ENCODE results near the gene RAPGEF1.
"Not testable (repeated sequence)": the region's sequence is repeated elsewhere in the genome, so short reads cannot be mapped to it uniquely, and the experiment has no call there.

The RAPGEF1 gene

DNA sequence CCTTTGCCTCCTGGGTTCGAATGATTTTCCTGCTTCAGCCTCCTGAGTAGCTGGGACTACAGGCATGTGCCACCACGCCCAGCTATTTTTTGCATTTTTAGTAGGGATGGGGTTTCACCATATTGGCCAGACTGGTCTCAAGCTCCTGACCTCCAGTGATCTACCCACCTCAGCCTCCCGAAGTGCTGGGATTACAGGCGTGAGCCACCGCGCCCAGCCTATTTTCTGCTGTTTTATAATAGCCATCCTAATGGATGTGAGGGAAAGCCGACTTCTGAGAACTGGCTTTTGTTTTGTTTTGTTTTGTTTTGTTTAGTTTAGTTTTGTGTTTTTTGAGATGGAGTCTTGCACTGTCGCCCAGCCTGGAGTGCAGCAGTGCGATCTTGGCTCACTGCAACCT, 13.9 kb upstream of the RAPGEF1 start:
- not testable (repeated sequence) for DNase-seq (ENCODE audit: low read depth in 2 of 3, low spot score in 1 of 3)

DNA sequence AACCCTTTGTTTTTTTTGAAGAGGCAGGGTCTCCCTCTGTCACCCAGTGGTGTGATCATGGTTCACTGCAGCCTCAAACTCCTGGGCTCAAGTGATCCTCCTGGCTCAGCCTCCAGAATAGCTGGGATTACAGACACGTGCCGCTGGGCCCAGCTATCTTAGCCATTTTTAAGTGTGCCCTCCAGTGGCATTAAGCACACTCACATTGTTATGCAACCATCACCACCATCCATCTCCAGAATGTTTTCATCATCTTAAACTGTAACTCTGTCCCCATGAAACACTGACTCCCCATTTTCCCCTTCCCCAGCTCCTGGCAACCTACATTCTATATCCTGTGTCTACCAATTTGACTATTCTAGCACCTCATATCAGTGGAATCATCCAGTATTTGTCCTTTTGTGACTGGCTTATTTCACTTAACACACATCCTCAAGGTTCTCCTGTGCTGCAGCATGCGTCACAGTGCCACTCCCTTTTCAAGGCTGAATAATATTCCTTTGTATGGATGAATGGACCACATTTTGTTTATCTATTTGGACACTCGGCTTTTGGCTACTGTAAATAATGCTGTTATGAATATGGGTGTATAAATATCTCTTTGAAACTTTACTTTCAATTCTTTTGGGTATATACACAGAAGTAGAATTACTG, 12.5 kb upstream of the RAPGEF1 start:
- no peak for DNase-seq (ENCODE audit: low read depth in 2 of 3, low spot score in 1 of 3)

DNA sequence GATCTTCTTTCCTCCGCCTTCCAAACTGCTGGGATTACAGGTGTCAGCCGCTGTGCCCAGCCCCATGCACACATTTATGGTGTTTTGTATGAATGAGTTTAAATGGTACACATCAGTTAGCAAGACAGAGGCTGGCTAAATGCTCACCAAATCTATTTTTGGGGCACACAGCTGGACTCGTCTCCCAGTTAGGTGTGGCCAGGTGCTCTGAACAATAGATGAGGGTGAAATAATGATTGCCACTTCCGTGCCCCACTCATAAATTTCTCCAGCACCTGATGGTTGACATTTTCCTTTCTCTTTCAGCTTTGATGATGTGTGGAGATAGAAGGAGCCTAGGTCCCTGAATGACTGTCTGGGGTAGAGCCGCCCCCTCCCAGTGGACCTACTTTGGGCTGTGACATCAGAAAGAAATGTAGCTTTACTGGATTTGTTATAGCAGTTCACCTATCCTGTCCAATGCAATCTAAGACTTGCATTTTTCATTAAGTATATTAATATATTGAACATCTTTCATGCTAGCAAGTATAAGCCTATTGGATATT, 8.6 kb upstream of the RAPGEF1 start:
- no peak for DNase-seq (ENCODE audit: low read depth in 2 of 3, low spot score in 1 of 3)

DNA sequence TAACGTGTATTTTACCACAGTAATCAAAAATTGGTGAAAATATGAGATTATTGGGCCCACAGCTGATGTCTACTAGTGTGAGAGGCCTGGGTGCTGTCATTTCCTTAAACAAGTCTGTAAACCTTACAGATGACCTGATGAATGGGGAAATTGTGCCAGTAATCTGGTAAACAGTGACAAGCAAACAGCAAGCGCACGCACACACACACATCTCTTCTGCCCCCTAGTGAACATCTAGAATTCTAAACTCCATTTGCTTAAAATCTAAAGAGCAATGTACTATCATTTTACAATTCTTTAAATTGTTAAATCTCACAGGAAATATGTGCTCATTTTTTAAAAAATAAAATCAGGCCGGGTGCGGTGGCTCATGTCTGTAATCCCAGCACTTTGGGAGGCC, 7.5 kb upstream of the RAPGEF1 start:
- no peak for DNase-seq (ENCODE audit: low read depth in 2 of 3, low spot score in 1 of 3)

DNA sequence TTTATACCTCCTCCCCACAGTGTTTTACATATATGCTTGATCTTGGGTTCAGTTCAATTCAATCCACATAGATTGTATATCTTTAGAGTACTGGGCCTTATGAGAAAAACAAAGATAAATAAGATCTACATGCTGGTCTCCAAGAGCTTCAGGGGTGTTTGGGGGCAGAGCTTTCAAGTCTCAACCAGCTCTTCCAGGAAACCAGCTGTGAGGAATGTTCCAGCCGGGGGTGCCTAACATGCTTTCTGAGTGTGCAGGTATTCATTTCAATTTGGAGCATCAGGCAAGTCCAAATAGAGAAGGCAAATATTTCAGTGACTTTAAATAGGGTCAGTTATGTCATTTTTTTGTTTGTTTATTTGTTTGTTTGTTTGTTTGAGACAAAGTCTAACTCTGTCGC, 5.7 kb upstream of the RAPGEF1 start:
- DNase-seq (ENCODE audit: low read depth in 2 of 3, low spot score in 1 of 3) = no peak

DNA sequence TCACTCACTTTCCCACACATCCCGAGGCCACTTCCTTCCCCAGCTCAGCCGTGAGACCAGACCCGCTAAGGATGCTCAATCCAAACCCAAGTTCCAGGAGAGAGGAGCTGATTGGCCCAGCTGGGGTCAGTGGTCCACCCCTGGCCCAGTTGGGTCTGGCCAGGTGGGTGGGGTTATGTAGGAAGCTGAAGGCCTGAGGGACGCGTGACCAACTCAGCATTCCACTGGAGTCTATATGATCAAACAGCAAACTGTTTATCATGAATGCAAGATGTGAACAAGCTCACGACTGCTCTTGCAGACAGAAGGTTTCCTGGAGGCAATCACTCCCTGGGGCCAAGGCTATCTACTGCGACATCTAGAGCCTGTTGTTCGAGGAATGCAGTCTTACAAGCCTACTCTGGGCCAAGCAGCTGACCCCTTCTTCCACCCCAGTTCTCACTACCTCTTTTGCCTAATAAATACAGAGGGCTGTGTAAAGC, 4.9 kb upstream of the RAPGEF1 start:
- DNase-seq (ENCODE audit: low read depth in 2 of 3, low spot score in 1 of 3) = no peak

DNA sequence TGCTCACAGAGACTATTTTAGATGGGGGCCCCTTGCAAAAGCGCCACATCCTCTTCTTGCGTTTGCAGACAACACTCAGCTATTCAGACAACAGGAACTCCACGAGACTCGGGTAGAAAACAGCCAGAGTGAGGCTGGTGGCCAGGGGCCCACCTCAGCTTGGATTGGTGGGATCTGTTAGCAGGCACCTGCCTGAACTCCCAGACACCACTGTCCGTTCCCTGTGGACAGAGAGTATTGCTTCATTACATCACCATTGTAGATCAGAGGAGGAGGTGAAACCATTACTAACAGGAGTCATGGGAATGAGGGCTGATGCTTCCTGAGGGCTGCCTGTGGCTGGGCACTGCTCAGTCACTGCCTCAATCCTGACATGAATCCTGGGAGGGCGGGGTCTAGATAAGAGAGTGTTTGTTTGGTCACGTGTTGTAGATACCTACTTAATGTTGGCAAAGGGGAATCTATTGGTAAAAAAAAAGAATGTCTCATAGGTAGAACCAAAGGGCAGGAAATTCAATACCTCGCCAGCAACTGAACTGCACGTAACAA, 4.4 kb upstream of the RAPGEF1 start:
- no peak for DNase-seq (ENCODE audit: low read depth in 2 of 3, low spot score in 1 of 3)

DNA sequence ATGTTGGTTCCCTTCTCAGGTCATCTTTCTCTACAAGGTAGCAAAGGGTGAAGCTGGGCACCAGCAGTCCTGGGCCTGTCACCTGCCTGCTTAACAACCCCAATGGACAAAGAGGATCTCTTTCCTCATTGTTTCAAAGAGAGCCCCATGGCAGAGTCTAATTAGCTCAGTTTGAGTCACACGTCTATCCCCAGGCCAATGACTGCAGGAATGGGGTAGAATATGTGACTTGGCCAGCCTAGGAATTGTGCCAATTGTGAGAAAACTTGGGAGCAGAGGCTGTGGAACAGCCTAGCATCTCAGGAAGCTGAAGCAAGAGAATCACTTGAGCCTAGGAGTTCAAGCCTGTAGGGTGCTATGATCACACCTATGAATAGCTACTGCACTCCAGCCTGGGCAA, 3.6 kb upstream of the RAPGEF1 start:
- DNase-seq (ENCODE audit: low read depth in 2 of 3, low spot score in 1 of 3) = no peak

DNA sequence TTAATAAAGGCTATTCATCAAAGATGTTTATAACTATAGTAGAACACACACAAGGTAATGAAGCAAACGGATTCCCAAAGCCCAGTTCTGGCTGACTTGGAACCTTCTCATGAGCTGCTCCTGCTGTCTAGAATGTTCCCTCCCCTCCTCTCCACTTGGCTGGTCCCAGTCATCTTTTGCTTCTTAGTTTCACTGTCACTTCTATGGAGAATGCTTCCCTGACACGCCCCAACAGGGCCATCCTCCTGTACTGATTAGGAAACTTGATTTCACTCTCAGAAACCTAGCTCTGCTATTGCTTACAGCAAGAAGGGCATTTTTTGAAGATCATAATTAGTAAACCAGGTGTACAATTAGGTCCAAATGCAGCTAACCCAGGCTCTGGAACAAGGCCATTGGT, 3.2 kb upstream of the RAPGEF1 start:
- DNase-seq (ENCODE audit: low read depth in 2 of 3, low spot score in 1 of 3) = no peak

DNA sequence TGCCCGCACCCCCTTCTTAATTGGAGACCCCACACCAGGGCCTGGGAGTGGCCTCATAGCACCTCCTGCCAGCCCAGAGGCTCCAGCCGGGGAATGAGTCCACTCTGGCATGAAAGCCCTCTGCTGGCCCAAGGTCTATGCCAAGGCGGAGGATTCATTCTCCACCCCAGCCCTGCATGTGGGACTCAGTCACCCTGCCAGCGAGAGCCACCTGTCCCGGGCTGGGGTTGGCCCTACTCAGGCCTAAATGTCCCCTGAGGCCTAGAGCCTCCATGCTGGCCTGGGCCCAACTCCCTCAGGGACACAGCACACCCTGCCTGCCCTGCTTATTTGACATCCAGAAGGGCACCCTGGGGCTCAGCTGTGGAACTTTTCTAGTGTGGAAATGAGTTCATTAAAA, 1.0 kb upstream of the RAPGEF1 start:
- no peak for DNase-seq (ENCODE audit: low read depth in 2 of 3, low spot score in 1 of 3)

DNA sequence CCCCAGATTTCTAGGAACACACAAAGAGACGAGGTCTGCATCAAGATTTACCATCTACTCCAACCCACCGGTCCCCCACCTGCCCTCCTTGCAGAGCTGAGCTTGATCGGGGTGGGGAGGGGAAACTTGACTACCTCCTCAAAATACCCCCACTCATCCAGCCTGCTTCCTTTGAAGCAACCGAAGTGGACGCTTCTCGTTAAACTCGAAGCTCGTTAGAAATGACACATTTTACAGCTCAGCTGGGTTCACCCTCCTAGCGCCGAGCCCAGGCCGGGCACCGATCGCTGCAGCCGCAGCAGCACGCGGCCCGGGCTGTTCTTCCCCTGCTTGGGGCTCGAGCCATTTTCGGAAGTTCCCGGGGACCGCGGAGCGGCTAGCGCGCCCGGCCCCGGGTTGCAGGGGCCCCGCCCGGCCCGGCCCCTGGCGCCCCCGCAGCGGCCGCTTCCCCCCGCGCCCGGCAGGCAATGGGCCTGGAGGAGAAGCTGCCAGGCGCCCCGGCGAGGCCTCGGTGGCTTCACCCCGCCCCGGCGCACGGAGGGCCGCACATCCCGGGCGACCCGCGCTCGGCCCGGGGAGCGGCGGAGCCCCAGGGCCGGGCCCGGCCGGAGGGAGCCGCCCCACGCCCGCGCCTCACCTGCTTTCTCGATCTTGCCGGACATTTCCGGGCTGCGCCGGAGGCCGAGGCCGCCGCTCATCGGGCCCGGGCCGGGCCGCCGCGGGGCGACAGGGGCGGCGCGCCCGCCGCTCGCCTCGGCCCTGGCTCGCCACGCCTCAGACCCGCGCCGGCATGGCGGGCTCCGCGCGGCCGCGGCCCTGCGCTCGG, 530 bp downstream of the RAPGEF1 start:
- no peak for DNase-seq (ENCODE audit: low read depth in 2 of 3, low spot score in 1 of 3)

DNA sequence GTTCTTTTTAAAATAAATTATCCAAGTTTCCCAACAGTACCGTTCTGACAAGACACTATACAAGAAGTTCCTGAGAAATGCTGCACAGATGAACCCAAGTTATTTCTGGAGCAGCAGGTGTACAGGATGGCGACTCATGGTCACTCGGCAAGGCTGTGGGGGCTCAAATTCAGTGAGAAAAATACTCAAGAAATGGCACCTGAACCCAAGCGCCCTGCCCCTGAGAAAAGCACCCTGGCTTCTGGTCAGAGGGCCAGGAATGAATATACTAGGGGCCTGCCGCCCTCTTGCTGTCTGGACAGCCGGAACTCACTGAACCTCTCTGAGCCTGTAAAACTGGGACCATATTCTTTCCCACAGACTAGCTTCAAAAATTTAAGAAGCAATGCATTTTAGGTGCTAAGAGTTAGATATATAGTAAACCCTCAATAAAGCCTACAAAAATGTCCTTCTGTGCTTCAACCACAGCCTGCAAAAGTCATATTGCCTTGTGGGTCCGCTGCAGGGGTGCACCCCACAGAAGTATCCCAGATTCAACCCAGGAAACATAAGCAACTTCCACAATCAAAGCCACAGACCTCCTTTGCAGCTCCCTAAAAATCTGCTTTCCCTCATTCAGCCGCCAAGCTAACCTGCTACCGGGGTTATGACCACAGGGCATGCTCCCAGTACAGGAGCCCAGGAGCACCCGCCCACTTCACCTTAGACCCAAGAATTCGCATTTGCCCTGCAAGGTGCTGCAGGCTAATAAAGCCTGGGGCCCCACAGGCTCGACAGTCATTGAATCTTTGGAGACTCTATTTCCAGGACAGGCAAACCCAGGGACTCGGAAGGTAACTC, 1.4 kb downstream of the RAPGEF1 start:
- no peak for DNase-seq (ENCODE audit: low read depth in 2 of 3, low spot score in 1 of 3)

DNA sequence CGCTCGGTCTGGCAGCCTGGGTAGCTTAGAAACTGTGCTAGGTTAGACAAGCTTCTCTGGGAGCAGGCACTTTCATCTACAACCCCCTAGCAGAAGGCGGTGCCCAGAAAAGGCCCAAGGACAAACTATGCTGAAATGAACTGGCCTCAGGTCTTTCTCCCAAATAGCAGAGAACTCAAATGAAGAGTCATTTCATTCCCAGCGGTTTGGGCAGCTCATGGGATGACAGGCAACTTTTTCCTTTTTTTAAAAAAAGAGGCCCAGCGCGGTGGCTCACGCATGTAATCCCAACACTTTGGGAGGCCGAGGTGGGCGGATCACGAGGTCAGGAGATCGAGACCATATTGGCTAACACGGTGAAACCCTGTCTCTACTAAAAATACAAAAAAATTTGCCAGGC, 2.5 kb downstream of the RAPGEF1 start:
- no peak for DNase-seq (ENCODE audit: low read depth in 2 of 3, low spot score in 1 of 3)

DNA sequence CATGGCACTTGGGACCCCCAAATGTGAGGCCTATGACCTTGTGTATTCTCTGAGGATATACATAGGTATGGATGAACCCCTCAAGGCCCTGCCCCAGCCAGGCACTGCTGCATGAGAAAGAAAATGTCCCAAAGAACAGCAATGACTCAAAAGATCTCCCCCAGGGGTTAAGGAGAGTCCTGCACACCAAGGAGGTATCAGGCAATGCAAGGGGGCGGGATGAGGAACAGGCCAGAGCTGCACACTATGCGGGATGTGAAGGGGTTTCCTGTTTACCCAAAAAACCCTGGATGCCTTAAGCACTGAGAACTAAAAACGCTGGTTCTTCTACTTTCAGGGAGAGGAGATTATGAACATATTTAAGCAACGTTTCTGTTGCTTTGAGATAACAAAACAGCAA, 3.4 kb downstream of the RAPGEF1 start:
- no peak for DNase-seq (ENCODE audit: low read depth in 2 of 3, low spot score in 1 of 3)

DNA sequence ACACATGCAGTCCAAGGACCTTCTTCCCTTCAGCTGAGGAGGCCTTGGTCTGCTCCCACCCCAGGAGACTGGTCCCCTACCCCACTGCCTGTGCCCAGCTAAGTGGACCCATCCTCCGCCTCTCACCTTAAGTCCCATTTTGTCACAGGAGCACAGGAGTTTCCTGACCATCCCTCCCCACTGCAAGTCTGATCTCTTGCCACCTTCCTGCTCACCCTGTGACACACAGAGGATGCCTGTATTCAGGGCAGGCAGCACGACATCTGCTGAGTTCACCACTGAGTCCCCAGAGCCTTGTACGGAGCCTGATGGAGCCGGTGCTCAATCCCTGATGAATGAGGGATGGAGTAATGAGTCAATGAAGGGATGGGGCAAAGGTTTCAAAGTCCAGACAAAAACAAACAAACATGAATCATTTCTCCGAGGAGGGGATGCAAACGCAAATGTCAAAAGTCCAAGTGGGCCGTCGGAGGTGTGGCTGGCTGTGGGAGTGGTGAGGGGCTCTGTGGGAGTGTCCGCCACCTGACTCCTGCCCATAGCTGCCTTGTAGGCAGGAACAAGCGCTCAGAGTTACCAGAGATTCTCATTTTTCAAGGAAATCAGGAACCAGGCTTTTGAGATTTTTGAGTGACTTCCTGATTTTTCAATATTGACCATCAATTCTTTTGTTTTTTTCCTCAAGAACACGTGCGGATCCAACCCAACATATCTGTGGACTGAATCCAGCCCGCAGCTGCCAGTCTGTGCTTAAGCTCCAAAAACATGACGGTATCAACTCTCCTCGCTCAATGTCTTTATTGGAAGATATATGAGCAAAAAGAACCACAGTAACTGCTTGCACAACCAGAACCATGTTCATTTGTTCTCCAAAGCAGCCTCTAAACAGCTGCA, 4.4 kb downstream of the RAPGEF1 start:
- DNase-seq (ENCODE audit: low read depth in 2 of 3, low spot score in 1 of 3) = no peak

DNA sequence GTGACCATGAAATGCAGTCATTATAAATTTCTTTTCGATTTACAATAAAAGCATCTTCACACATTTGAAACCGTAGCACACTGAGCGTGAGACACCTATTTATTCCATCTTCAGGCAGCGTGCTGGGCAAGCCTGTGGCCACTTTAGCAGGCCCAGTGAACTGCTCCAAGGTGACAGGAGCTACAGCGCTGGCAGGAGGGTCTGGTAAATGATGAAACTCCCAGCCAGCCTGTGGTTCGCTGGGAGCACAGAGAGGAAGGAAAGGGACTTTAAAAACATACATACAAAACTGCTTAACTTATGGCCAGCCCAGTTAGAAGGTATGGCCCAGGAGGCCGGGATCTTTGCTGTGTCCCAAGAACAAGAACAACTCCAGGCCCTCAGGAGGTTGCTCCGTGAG, 5.1 kb downstream of the RAPGEF1 start:
- DNase-seq (ENCODE audit: low read depth in 2 of 3, low spot score in 1 of 3) = no peak

DNA sequence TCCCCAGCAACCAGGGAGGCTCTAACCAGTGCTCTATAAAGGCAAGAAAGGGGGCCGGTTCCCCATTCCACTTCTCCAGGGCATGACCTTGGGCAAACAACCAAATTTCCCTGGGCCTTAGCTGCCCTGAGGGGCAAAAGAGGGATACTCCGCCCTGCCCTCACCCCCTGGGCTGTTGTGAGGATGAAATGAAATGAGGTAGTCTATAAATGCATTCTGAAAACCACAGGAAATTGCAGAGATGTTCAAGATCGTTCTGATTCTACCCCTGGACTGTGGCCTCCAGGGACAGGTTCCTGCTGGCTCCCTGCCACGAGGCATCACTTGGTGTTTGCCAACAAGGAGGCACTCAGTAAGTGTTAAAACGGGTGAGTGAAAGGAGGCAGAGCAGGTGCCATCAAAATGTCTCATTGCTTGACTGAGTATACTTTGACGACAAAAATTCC, 5.7 kb downstream of the RAPGEF1 start:
- no peak for DNase-seq (ENCODE audit: low read depth in 2 of 3, low spot score in 1 of 3)

DNA sequence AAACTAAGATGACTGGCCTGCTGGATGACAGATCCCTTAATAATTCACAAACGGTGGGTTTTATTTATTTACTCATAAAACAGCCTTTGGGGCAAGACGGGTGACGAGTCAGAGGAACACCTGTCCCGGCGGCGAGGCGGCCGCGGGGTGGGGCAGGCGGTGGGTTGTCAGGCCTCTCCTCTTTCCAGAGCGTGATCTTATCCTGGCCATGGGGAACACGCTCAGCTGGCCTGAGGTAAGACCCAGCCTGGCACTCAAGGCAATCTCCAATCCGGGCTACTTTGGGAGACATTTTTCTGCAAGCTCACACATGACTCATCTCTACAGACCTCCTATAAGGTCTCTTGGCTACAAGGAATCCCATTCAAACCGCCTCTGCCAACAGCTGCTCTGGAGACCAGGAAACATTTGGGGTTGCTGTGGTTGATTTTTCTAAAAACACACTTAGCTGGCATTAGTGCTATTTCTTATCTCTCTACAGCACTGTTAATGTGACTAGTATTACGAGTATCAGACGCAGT, 6.3 kb downstream of the RAPGEF1 start:
- no peak for DNase-seq (ENCODE audit: low read depth in 2 of 3, low spot score in 1 of 3)

DNA sequence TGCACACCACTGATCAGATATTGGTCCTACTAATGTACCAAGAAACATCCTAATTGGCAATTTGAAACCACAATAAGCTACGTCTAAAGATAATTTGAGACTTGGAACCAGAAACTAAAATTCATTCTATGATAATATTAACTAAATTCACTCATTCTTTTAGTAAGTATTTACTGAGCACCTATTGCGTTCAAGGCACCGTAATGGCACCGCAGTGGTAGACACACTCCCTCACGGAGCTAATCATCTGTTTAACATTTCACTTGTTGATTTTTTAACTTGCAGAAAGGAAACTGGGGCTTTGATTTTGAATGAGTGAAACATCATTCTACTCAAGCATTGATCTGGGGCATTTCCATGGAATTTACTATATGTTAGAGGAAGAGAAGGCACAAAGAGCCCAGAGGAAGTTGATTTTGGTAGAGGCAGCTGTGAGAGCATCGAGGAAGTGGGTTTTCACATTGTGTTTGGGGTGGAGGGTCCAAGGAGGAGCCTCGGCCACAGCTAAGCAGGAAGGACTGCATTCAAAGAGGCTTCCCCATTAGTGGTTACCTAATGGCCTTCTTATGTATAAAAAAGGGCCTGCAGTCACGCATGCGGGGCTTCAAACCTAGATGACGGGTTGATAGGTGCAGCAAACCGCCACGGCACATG, 7.1 kb downstream of the RAPGEF1 start:
- DNase-seq (ENCODE audit: low read depth in 2 of 3, low spot score in 1 of 3) = no peak
